HG03469 (cell line): ENCODE results near the gene CRAT.

Source experiments
- ATAC-seq: cut with Tn5 transposase; IDR thresholded peaks from one replicate; pipeline ENCODE4 v1.9.1; 2021; ENCODE audit warnings: mild to moderate bottlenecking, moderate library complexity, moderate number of reproducible peaks; ENCODE audit not compliant: unreplicated experiment

CRAT gene

GRCh38 chr9:129068110-129068509, 42.5 kb downstream of the CRAT start:
- ATAC-seq = no peak

- no peak for ATAC-seq
These were observed 46.1 kb downstream of the CRAT start for GRCh38 chr9:129064499-129064908.

DNA sequence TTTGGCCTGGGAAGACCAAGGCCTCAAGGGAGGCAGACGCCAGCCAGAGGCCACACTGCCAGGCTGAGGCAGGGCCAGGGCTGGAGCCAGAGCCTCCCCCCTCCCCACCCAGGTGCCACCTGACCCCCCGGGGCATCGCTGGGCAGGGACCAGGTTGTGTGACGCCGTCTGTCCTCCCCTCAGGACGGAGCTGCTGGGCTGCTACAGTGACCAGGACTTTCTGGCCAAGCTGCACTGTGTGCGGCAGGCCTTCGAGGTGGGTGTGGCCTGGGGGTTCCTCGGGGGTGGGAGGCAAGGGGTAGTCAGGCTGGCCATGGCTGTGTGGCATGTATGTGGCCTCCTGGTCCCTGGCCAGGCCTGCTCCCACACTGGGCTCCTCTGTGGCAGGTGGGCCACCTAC, 47.5 kb downstream of the CRAT start:
- ATAC-seq = no peak

DNA sequence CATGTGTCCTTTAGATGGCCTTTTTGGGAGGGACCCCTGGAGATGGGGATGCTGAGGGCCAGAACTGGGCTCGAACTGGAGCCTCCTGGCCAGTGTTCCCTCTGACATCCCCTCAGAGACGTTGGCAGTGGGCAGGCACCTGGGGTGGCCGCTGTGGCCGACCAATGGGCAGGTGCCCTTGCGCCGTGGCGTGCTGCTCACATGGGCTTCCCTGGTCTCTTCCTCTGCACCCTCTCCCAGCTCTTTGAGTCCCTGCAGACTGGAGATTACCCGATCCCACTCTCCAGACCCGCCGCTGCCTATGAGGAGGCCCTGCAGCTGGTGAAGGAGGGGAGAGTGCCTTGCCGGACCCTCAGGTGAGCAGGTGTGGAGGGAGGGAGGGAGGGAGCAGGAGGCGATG, 49.6 kb downstream of the CRAT start:
- ATAC-seq = no peak

- ATAC-seq = no peak
These were observed 50.5 kb downstream of the CRAT start for GRCh38 chr9:129059796-129060785.

DNA sequence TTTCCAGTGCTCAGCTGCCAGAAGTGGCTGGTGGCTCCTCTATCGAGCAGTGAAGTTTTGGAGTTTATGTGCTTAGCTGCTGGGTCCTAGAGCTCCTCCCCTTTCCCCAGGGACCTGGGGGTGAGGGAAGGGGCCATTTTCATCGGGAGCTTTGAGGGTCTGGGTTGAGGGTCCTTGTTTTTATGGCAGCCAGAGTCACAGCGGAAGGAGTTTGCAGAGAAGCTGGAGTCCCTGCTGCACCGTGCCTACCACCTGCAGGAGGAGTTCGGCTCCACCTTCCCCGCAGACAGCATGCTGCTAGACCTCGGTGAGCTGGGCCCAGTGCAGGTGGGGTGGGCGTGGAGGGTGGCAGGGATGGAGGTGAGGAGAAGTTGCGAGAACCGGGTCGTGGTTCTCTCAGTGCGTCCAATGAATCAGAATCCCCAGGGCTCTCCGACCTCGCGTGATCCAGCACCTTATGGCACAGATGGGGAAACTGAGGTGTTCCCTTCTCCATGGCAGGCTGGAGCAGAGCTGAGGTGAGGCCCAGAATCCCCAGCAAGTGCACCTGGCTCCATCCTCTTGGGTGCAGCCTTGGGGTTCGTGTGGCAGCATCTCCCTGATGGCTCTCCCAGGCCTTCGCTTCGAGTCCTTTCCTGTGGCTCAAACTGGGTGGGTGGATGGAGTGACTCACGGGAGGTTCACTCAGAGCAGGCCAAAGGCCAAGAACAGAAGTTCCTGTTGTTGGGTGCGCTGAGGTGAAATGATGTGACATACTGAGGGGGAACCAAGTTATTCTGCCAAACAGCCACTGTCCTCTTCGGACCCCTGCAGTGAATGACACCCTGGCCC, 51.4 kb downstream of the CRAT start:
- ATAC-seq = no peak

- ATAC-seq = no peak
These were observed 56.3 kb downstream of the CRAT start for GRCh38 chr9:129054163-129054851.

DNA sequence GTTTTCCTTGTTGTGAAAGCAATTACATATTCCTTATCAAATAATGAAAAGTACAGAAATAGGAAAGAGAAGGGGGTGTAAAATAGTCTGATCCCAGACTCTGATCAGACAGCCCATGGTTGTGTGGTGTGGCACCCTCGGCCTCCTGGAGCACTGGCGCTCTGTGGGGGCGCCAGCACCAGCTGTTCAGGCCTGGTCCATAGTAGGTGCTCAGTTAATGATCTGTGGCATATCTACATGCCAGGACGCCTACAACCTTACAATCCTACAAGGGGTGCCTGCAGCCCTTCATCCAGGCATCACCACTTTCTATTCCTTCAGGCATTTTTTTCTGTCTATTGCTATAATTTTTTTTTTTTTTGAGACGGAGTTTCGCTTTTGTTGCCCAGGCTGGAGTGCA, 57.6 kb downstream of the CRAT start:
- no peak for ATAC-seq

DNA sequence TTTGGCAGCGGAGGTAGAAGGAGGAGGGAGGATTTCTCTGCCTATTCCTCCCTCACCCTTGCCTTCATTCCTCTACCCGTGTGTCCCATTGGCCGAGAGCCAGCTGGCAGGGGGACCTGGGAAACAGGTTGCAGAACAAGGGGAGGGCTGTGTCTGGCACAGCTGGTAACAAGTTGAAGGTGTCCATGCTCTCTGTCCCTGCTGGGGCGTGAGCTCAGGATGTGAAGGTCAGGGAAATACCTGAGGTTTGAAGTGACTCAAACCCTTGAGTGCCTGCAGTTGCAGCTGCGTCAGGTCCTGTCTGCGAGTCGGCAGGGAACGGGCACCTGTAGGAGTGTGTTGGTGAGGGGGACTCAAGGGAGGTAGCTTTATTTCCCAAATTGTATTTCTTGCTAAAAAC, 58.0 kb downstream of the CRAT start:
- ATAC-seq = no peak
